Stomach smooth muscle (tissue), 2 donors: ENCODE measurements around the gene UBQLNL.

Source experiments
- H3K27ac ChIP-seq: one replicate; pipeline ENCODE4 v1.7.0; 2013; ENCODE audit warnings: mild to moderate bottlenecking, low read length, inconsistent platforms
- H3K27me3 ChIP-seq, 2 donors: one replicate each; pipeline ENCODE4 v1.7.0; 2013; ENCODE audit warnings: low read length in 2 of 2; ENCODE audit not compliant: insufficient read depth in 2 of 2, control insufficient read depth in 1 of 2
- H3K36me3 ChIP-seq, 2 donors: one replicate each; pipeline ENCODE4 v1.7.0; 2013; ENCODE audit warnings: low read length in 2 of 2; ENCODE audit not compliant: control insufficient read depth in 2 of 2, insufficient read depth in 2 of 2
- H3K4me1 ChIP-seq: one replicate; pipeline ENCODE4 v1.7.0; 2013; ENCODE audit warnings: low read length; ENCODE audit not compliant: control insufficient read depth, insufficient read depth
- H3K4me3 ChIP-seq, 2 donors: one replicate each; pipeline ENCODE4 v1.7.0; 2013; ENCODE audit warnings: low read length in 2 of 2
- H3K9ac ChIP-seq, 2 donors: one replicate each; pipeline ENCODE4 v1.7.0; 2013; ENCODE audit warnings: low read length in 2 of 2, mild to moderate bottlenecking in 1 of 2
- H3K9me3 ChIP-seq, 2 donors: one replicate each; pipeline ENCODE4 v1.7.0; 2013; ENCODE audit warnings: low read length in 2 of 2; ENCODE audit not compliant: control insufficient read depth in 2 of 2
- donor health status: healthy.
- donor health status: Pancreatic carcinoma.

UBQLNL gene

DNA sequence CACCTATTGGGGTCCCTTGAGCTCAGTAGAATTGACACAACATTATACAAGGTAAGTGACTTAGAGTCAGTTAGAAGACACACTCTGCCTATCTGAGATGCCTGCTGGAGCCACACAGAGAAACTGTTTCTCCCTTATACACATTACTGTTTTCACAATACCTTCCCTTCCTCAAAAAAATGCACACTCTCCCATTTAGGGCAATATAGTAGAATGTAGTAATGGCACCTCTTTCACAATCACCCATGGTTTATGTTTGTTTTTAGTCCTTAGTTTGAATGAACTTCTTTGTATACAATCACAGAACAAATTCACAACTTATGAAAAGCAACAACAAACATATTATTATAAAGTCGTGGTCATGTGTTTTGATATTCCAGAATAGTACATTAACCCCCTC lies 17.5 kb upstream of the UBQLNL start:
- Histone ChIP-seq H3K27ac (no peak overlapping the region), H3K36me3 (no peaks in the 10 kb centered on the region), H3K9ac (no peak overlapping the region), H3K4me1 (no peaks in the 10 kb centered on the region), H3K9me3 (no peaks in the 10 kb centered on the region), H3K4me3 (no peak overlapping the region), H3K27me3 (no peaks in the 10 kb centered on the region)

DNA sequence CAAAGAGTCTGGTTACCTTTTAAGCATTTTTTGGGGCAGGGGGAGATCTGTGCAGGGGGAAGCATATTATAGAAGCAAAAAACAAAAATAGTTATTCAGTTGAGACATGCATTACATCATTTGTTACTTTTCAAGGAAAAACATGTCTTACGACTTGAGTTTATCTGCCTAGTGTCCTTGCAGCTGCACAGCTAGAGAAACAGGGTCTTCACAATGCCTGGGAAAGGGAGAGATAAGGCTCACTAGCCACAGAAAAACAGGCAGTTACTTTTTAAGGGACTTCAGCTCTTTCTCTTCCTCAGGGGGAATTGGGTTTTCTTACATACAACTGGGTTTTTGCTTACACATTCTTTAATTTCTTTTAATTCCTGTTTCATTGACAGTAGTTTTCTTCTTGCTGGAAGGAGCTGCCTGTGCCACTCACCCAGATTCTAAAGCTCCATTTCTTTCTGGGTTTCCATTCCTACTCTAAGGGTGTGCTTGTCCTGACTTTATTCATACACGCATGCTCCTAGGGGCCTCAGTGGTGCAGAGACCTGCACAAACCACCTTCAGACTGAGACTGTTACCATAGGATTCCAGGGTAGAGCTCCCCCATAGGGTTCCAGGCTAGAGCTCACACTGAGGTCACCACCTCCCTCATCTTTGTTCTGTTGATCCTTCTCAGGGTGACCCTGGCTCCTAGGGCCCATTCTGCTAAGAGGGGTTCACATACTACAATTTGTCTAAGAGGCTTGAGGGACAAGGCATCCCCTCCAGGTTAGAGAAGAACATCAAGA lies 14.7 kb upstream of the UBQLNL start:
- Histone ChIP-seq H3K4me3 (no peak overlapping the region), H3K4me1 (no peaks in the 10 kb centered on the region), H3K9me3 (peaks cover 0 to 3% of the 10 kb centered on the region in 2 donors), H3K27me3 (no peaks in the 10 kb centered on the region), H3K9ac (no peak overlapping the region), H3K27ac (no peak overlapping the region), H3K36me3 (no peaks in the 10 kb centered on the region)

DNA sequence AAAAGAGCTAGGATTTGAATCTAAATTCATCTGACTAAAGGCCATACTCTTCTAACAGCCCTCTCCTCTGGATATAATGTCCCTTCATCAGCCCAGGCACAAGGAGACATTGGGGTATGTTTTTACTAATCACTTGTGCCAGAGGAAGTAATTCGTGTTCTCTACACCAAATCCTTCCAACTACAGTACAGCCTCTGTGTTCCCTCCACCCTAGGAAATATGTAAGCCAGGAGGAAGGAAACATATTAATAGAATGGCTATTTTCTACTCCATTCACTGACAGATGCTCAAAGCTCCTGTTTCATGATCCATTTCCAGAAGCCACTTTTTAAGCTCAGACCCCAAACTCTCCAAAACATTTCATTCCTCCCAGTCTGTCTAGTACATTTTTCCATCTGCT lies 12.0 kb upstream of the UBQLNL start:
- H3K4me3 ChIP-seq, result no peak overlapping the region
- no peak overlapping the region for H3K27ac ChIP-seq
- H3K27me3 ChIP-seq, result no peaks in the 10 kb centered on the region
- peaks cover 0 to 3% of the 10 kb centered on the region in 2 donors for H3K9me3 ChIP-seq
- no peak overlapping the region for H3K9ac ChIP-seq
- no peaks in the 10 kb centered on the region for H3K36me3 ChIP-seq
- no peaks in the 10 kb centered on the region for H3K4me1 ChIP-seq

DNA sequence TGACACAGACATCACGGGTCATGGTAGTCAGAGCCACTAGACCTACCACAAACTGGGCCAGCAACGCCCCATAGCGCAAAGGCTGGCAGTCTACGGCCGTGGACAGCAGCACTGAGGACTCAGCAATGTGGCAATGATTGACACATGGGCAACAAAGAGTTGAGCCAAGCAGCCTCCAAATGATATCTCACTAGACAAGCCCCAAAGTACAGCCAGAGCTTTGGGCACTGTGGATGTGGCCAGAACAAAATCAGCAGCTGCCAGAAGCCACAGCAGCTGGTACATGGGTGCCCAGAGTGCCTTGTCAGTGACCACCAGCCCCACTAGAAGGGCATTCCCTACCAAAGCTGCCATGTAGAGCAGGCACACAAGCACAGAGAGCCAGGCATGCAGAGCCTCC lies 11.2 kb upstream of the UBQLNL start:
- H3K27me3 ChIP-seq, result no peaks in the 10 kb centered on the region
- no peaks in the 10 kb centered on the region for H3K4me1 ChIP-seq
- H3K36me3 ChIP-seq, result no peaks in the 10 kb centered on the region
- H3K9me3 ChIP-seq, result peaks cover 0 to 3% of the 10 kb centered on the region in 2 donors
- no peak overlapping the region for H3K4me3 ChIP-seq
- H3K9ac ChIP-seq, result no peak overlapping the region
- no peak overlapping the region for H3K27ac ChIP-seq

DNA sequence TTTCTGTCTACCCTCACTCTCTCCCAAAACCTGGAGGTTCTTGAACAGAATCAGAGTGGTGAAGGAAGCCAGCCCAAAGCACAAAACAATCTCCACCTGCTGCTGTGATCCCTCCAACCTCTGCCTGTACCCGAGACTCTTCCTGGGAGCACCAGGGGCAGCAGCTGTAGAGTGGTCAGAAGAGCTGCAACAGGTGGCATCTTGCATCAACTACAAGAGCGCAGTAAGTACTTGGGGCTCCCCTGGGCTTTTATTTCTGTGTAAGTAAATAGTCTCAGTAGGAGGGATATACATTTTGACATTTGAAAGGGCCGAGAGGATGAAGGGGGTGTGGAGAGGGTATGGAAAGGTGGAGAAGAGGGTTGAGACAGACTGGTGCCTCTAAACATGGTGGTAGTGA lies 8.3 kb upstream of the UBQLNL start:
- no peak overlapping the region for H3K27ac ChIP-seq
- no peaks in the 10 kb centered on the region for H3K27me3 ChIP-seq
- peaks cover 0 to 3% of the 10 kb centered on the region in 2 donors for H3K9me3 ChIP-seq
- H3K4me1 ChIP-seq, result no peaks in the 10 kb centered on the region
- H3K4me3 ChIP-seq, result no peak overlapping the region
- H3K36me3 ChIP-seq, result no peaks in the 10 kb centered on the region
- no peak overlapping the region for H3K9ac ChIP-seq

DNA sequence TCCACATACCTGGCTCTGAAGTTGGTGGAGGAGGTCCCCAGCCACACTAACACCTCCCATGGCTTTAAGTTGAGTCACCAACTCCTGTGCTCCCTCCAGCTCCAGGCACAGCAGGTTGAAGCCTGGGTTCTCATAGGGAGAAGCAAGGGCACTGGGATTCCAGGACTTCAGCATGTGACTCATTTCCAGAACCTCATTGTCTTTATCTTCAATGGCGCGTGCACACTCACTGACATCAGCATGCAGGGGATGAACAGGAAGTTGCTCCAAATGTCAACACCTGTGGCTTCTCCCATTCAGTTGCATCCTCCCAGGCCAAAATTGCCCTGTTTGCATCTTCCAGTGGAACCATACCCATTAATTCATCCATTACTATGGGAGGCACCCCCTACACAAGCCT lies 5.8 kb upstream of the UBQLNL start:
- H3K27me3 ChIP-seq, result no peaks in the 10 kb centered on the region
- peaks cover 0 to under 1% of the 10 kb centered on the region in 2 donors for H3K9me3 ChIP-seq
- no peak overlapping the region for H3K27ac ChIP-seq
- no peak overlapping the region for H3K4me3 ChIP-seq
- H3K4me1 ChIP-seq, result no peaks in the 10 kb centered on the region
- no peaks in the 10 kb centered on the region for H3K36me3 ChIP-seq
- H3K9ac ChIP-seq, result no peak overlapping the region

DNA sequence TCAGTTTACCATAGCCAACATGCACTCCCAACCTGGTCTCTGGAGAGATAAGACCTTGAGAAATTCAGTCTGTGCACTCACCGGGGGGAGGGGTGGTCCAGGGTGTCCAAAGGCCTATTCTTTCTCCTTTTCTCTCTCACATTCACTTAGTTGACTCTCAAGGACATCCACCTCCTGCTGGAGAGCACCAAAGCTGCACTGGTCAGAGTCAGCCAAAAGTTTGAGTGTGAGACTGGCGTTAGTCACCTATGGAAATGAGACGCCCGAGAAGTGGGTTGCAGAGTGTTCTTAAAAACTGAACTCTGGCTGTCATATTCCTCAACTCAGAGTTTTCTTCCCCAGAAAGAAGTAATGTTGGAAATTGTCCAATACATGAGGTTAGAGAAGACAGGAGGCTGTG lies 5.0 kb upstream of the UBQLNL start:
- no peaks in the 10 kb centered on the region for H3K9me3 ChIP-seq

DNA sequence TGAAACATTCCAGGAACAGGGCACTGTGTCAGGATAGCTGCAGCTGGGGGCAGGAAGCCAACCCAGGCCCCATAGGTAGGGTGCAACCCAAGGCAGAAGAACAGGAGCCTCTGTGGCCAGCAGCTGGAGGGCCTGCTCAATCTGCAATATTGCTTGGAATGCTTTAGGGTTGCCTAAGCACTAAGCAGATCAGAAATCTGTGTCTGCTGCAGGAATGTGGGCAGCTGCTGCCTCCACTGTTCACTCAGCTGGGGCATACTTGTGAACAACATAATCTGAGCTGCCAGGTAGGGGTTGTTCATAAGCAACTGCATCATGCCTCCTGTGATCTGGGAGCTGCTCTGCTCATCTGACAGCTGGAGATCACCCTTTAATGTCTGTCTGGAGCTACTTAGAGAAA lies 1.7 kb downstream of the UBQLNL start:
- Histone ChIP-seq H3K27ac (no peak overlapping the region), H3K36me3 (no peaks in the 10 kb centered on the region), H3K9me3 (peaks cover 0 to 5% of the 10 kb centered on the region in 2 donors), H3K4me3 (no peak overlapping the region), H3K4me1 (no peaks in the 10 kb centered on the region), H3K27me3 (no peaks in the 10 kb centered on the region), H3K9ac (no peak overlapping the region)

More for the DNA sequence above, 5.0 kb upstream of the UBQLNL start:
- Histone ChIP-seq H3K4me3 (no peak overlapping the region), H3K4me1 (no peaks in the 10 kb centered on the region), H3K9ac (no peak overlapping the region), H3K36me3 (no peaks in the 10 kb centered on the region), H3K27ac (no peak overlapping the region), H3K27me3 (no peaks in the 10 kb centered on the region)

DNA sequence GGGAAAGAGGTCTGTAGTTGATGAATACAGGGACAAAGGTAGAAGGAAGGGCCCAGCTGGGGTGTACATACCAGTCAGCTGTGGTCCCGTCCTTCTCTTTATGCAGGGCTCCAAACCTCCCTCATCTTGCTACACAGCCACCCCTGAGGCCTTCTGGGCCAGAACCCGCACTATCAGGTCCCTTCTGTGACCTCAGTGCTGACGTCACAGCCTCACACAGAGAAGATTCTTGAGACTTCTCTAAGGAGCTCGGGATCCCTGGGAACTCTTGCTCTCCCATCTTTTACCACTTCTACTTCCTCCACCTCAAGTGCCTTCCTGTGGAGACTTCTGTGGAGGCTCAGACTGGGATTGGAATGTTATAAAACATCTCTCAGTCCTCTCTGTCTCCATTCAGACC lies 6.7 kb downstream of the UBQLNL start, which contains the start of gene UBQLN3:
TSS of gene UBQLN3 (minus strand) at position 155 of the 400 bp plus-strand sequence. CDS start 399 bp downstream, outside the sequence.
- H3K36me3 ChIP-seq, result no peaks in the 10 kb centered on the region
- no peaks in the 10 kb centered on the region for H3K9me3 ChIP-seq
- no peak within 1 kb of the TSS for H3K9ac ChIP-seq
- H3K4me3 ChIP-seq, result no peak within 1 kb of the TSS
- H3K27me3 ChIP-seq, result peaks cover 0 to 2% of the 10 kb centered on the region in 2 donors
- no peak within 1 kb of the TSS for H3K27ac ChIP-seq
- no peaks in the 10 kb centered on the region for H3K4me1 ChIP-seq

DNA sequence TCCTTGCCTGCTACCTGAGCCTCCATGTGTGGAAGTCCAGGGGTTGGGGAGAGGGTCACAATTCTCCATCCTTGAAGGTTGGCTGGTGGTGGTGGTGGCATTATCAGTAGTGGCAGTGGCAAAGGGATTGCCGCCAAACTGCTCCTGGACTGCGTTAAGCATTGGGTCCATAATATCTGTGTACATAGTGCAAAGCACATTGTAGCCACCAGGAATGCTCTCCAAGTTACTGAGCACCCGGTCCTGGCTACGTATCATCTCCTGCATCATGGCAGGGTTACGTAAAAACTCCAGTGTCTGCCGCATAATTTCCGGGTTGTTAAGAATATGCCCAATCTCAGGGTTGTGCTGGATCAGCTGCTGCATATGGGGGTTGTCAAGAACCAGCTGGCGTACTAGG lies 7.9 kb downstream of the UBQLNL start:
- H3K4me1 ChIP-seq, result no peaks in the 10 kb centered on the region
- peaks cover 0 to 2% of the 10 kb centered on the region in 2 donors for H3K27me3 ChIP-seq
- no peak overlapping the region for H3K9ac ChIP-seq
- no peaks in the 10 kb centered on the region for H3K9me3 ChIP-seq
- no peak overlapping the region for H3K27ac ChIP-seq
- no peaks in the 10 kb centered on the region for H3K36me3 ChIP-seq
- H3K4me3 ChIP-seq, result no peak overlapping the region

DNA sequence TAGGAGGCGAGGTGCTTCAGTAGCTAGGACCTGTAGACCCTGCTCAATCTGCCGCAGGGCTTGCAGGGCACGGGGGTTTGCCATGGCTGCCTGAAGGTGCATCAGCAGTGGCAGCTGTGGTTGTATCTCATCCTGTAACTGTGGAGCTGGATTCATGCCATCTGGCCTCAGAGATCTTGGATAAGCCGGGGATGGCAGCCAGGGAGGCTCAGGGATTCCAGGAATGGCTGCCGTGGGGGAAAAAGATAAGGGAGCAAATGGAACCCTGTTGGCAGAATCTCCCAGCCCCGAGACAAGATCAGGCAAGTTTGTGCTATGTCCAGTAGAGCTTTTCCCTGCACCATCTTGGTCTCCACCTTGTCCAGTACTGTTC lies 8.6 kb downstream of the UBQLNL start:
- Histone ChIP-seq H3K9ac (no peak overlapping the region), H3K9me3 (no peaks in the 10 kb centered on the region), H3K27me3 (peaks cover 0 to 2% of the 10 kb centered on the region in 2 donors), H3K27ac (no peak overlapping the region), H3K36me3 (no peaks in the 10 kb centered on the region), H3K4me3 (no peak overlapping the region), H3K4me1 (no peaks in the 10 kb centered on the region)
